NCI-H526 (cell line): ENCODE data around the gene OTULIN.

Experiments used
- DNase-seq, 2 experiments: peaks; one replicate each; lab custom pipeline; 2025; lab: John Stamatoyannopoulos, UW

OTULIN gene

DNA sequence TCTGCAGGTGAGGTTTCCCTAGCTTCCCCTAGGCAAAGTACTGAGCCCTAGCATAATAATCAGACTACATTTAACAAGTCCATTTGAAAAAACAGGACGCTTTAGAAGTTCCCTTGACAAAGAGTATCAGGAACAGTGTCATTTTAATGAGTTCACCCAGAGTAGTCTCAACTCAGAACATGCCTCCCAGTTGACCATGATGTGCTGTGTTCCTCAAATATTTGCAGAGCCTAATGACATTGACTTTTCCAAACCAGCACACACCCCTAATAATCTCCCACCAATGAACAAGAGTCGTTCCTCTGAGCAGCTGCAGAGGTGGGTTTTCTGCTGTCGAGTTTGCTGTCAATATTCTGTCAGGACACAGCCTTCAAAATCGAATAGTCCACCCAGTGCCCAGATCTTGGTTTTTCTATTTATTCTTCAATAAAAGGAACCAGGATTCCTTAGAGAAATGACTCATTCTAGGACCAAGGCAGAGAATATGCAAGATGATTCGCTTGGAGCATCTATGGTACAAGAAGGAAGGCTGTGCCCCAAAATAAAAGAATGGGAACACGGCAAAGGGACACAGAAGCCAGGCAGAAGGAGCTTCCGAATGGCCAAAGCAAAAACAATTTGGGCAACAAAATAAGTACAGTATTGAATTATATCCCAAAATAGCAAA, 57.6 kb downstream of the OTULIN start:
- no peak for DNase-seq

DNA sequence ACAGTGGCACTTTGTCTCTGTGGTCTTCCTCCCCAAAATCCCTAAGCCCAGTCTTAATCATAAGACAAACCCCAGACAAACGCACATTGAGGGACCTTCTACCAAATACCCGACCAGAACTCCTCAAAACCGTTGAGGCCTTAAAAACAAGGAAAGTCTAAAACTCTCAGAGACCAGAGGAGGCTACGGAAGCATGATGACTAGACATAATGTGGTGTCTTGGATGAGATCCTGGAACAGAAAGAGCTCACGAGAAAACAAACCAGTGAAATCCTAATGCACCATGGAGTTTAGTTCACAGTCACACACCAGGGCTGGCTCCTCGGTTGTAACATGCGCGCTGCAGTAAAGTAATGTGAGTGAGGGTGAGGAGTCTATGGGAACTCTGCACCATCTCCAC, 58.4 kb downstream of the OTULIN start:
- no peak for DNase-seq

DNA sequence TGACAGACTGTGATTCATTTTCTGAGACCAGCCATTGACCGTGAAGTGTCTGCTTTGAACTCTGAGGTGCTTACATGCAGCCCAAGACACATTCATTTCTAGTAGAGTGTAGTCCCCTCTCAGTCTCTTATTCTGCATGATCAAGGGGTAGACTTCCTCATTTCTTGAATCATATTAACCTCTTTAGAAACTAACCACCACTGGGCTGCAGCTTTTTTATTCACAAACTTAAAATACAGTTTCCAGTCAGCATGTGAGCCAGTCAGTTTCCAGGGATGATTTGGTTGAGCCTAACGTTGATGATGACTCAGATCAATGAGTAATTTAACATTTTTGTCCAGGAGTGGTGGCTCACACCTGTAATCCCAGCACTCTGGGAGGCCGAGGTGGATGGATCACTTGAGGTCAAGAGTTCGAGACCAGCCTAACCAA, 59.2 kb downstream of the OTULIN start:
- DNase-seq, result no peak

DNA sequence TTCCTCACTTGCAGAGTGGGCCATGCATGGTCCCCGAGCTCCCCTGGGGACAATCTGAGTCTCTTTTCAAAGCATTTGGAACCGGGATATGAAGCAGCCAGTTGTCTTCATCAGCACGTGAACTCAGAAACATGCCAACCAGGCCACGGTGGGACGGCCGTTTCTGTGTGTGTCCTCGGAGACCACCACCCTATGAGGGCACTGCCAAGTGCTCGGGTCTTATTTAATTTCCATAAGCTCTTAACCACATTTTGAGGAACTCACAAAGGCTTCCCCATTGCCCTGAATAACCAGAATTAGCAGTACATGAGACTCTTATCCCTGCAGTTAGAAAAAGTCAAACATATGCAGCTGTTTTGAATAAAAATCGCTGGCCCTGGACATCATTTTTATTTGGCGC, 60.1 kb downstream of the OTULIN start:
- no peak for DNase-seq

DNA sequence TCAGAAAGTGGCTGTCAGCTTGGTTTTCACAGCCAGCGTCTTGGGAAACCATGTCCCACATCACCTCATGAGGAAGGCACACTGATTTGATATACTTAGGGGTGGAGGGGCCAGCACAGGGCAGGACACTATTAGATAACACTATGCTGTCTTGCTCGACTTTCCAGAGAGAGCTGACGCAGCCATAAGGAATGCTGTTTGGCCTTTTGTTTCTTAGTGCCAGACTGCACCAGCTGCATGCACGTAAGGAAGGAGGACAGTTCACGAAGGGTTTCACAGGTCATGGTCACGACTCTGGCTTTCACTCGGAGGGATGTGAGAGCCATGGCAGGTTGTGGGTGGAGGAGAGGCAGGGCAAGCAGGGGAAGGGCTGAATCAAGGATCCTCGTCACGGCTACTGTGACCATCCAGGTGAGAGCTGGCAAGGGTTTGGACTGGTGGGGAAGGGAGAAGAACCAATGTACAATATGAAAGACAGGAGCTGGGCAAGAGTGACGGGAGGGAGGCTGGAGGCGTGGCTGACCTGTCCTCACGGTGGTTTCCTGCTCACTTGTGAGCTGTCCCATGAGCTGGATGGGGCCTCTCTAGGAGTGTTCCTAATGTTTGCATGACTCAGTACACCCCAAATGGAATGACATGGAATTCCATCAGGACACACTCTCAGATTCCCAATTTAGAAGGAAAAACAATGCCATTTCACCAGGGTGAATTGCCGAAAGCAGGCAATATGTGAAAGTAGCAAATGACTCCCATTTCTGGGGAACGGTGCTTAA, 61.7 kb downstream of the OTULIN start:
- no peak for DNase-seq

DNA sequence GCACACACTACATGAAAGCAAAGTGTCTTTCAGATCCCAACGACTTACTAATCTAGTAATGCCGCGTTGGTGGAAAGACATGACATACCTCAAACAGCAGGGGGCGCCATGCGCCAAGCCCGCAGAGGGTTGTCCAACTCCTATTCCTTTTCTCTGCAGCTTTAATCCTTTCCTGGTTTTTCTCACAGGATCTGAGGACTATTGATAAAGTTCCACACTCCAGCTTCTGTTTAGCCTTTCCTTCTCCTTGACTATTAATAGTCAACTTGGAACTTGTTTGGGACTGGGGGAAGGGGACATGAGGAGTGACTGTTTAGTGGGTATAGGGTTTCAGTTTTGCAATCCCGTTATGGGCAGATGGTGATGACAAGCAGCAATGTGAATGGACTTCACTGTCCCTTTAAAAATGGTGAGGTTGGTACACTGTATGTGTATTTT, 62.9 kb downstream of the OTULIN start:
- peak; percentile 46 to 84 for DNase-seq

DNA sequence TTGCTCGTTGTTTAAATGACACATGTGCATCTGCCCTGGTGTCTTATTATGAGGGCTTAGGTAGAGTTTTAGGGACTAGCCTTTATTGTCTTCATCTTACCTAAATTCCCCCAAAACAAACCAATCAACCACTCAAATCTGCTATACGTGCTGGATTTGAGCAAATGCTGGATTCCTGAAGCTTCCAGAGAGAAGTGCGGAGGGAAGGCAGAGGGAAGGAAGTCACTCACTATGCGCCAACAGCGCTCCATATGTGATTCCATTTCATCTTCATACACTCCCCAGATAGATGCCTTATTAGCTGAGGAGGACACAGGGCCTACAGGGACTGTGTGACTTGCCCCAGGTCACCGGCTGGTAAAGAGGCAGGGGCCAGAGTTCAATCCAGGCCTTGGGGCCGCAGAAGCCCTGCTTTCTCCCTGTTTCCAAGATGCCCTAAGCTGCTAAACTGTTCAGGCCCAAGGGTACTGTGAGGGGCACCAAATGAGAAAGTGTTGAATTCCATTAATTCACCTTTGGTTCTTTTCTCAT, 63.5 kb downstream of the OTULIN start:
- no peak for DNase-seq

DNA sequence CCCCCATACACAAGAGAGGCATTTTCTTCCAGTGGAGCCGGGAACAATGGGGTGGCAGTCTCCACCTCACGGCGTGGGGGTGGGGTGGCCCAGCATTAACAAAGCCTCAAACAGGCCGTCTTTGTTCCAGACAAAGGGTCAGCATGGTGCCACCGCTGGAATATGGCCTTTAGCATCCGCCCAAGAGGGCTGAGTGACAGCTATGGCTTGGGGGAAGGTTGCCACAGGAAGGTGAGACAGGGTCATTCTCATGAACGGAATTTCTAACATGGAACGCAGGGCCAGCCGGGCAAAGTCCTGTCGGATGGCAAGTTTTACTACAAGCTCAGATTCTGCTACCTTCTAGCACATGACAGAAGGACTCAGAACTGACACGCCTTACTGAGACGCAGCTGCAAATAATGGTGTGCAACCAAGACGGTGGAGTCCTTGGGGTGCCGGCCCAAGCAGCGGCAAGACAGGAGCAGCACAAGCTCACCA, 64.0 kb downstream of the OTULIN start:
- DNase-seq, result no peak

DNA sequence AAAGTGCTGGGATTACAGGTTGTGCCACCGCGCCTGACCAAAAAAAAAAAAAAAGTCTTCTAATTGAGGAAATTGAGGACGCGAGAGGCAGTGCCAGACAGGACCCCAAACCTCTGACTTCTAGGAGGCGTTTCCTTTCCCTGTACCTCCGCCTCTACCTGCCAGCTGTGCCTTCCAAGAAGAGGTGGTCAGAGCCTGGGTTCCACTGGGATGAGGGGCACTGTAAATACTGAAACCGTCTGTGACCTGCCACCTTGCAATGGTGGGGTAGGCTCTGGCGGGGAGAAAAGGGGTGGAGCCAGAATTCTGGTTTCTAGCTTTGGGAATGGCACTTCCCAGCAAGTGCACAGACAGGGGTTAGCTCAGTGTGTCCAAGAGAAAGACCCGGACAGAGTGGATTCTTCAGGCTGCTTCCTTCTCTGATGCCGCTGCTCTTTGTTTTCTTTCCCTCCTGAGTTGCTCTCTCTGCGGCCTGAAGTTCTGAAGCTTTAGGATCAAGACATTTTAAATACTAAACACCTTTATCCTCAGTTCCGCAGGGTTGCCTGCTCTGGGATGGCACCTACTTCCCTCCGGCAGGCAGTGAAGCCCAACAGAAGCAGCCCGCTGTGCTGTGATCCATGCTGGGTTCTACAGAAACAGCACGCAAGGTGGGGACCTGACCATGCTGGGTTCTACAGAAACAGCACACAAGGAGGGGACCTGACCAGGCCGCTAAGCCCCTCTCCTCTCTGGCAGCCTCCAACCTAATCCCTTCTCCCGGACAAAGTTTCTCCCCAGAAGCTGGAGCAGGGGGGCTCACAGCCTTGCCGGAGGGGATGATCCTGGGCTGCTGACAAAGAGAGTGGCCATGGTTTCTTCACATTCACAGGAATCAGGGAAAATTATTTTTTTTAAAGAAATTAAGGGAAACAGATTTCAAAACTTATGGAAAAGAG, 65.2 kb downstream of the OTULIN start:
- DNase-seq, result no peak

DNA sequence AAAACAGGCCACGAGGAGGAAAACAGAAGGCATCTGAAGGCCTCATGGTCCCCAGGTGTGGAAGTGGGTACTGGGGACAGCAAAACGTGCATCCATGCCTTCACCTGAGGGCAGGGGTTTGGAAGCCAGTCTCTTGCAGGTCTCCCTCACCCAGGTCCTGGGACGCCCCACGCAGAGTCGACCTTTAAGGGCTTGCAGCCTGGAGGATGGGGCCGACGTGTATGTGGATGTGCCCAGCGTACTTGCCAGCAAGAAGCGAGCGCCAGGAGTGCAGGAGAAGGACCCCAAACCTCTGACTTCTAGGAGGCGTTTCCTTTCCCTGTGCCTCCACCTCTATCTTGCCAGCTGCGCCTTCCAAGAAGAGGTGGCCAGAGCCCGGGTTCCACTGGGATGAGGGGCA, 65.9 kb downstream of the OTULIN start:
- DNase-seq, result no peak

DNA sequence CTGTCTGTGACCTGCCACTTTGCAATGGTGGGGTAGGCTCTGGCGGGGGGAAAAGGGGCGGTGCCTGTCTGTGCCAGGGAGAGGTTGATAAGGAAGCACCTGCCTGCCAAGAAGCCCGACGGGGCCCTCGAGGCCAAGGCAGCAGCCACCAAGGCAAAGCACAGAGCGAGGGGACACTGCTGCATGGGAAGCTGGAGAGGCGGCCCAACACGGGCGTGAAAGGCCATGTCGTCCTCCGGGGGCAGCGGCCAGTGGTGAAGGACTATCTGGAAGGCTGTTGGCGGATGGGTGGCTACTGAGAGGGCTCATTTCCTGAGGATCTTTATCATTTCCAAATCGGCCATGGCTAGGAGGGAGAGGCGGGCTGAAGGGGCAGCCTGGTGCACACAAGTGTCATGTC, 66.4 kb downstream of the OTULIN start:
- DNase-seq, result no peak

DNA sequence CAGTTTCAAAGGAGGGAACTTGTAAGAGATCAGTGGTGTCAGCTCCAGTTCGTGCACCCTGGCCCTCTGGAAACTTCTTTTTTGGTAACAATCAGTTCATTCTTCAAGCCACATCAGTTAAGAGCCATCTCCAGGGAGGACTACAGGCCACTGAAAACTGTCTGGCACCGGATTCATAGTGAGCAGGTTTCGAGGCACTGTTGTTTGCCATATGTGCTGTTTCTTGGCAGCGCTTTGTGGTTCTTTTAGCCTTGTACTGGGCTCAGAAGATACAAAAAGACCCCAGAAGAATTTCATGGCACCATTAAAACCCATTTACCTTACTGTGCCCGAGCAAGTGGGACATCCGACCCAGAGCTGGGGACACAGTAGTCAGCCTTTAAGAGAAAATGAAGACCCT, 68.5 kb downstream of the OTULIN start:
- DNase-seq, result no peak

DNA sequence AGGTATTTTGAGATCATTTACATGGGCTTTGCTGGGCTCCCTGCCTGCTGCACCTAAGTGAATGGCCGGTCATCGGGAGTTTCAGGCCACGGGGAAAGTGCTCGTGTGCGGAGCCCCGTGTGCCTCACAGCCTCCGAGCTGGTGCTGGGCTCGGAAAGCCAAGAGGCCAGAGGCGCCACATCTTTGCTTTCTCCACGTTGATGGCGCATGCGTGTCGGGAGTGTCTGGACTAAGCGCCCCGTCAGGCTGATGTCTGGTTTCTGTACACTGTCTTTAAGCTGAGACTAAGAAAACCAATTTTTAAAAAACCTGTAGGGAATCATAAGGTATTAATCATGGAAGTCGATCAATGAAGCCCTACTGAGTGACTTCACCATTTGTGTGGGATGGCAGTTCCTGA, 69.1 kb downstream of the OTULIN start:
- no peak for DNase-seq

DNA sequence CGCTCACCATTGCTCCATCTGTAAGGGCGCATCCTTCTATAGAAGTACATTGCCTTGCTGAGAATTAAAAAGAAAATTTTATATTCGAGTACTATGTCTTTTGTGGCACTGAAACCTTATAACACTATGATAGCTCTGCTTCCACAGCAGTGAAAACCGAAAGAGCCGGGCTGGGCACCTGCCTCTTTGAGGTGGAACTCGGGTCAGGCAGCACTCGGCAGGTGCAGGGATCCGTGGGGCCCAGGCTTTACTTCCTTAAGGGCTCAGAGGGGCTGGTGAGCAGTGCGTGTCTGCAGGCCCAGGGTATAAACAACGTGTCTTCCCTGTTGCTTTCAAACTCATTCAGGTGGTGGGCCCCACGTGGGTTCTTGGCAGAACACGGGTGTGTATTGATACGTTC, 69.9 kb downstream of the OTULIN start:
- DNase-seq, result no peak

DNA sequence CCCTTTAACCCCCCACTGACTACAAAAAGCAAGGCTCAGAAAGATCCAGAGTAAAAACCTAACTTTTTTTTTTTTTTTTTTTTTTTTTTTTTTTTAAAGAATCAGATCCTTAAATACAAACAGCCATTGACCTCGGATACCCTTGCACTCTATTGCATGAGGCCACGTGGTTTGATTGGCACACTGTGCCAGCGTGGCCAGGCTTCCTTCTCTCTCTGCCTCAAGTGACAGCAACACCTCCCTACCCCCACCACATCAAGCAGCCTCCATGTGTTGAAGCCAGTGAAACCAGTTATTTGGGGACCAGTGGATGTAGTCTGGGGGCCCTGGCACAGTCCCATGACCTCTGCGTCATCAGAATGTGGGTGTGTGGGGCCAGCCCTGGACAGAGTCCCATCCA, 71.4 kb downstream of the OTULIN start:
- DNase-seq, result no peak

DNA sequence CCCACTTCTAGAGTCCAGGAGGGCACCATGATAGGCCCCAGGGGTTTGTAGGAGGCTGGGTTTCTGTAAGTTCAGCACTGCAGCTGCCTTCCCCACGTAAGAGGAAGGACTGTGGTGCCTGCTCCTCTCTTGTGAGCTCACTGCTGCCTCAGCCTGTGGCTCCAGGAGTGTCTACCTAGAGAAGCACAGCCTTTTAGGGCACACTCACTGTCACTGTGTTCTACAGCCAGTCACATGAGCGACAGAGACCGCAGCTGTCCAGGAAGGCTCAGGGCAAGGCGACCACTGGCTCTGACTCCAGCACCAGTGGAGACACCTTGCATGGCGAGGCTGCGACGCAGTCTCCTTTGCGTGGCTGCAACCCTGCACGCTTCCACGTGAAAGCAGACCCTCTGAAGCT, 72.8 kb downstream of the OTULIN start:
- DNase-seq, result no peak

DNA sequence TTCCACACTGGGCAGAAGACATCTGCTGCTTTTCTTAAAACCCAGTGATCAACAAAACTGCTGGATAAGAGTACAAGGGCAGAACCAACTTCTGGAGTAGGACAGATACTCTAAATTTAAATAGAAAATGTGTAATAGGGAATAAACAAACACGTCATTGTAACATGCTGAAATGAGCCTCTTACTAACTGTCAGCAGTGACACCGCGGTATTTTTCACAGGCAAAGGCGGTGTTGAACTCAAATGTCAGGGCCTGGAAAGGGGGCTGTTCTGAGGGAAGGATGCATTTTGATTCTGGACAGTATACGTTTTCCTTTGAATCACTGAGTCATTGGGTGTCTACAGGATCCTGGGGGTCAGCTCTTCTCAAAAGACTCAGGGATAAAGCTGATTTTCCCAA, 73.5 kb downstream of the OTULIN start:
- no peak for DNase-seq

DNA sequence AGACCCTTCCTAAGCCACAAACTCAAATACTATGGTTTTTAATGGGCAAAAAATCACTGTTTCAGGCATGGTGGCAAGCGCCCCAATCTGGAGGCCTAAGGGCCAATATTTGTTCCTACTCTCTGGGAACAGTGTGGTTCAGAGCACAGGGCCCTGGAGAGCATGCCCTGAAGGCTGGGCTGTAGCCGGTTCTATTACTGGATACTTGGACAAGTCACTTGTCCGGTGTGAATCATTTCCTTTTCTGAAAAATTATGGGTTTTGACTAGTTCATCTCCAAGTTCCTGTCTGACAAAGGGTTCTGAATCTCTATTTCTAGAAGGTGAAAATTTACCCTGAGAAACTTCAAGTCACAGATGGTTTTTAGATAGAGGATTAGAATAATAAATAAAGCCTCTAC, 75.0 kb downstream of the OTULIN start:
- DNase-seq, result no peak

DNA sequence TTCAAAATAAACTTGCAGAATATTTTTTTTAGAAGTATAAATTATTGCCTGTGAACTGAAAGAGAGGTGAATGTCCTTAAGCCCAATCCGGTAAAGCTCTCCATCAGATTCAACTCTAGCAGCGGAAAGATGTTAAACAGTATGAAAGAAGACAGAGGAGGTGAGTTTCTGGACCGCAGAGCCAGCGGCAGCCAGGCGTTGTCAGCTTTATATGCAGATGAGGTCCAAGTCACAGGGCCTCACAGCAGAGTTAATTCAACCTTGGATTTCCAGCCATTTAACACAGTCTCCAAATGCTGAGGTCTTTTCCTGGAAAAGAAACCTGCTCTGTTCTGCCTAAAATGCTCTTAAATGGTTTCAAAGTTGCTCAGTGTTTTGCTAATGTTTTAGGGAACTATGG, 75.5 kb downstream of the OTULIN start:
- DNase-seq, result no peak

DNA sequence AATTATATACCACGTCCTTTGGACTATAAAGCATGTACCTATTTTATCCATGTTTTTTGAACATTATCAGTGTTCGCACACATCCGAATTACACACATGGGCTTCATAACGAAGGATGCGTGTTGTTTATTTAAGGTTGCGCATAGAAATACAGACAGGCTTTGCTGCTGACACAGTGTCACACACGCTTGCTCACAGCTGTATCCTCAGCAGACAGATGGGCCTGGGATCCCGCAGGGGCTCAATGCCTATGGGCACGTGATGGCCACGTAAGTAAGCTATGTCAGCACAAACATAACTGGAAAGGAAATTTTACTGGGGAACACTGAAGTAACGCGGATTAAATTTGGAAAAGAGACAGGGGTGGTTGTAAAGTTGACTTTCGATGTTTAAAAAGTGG, 76.6 kb downstream of the OTULIN start:
- DNase-seq, result no peak

DNA sequence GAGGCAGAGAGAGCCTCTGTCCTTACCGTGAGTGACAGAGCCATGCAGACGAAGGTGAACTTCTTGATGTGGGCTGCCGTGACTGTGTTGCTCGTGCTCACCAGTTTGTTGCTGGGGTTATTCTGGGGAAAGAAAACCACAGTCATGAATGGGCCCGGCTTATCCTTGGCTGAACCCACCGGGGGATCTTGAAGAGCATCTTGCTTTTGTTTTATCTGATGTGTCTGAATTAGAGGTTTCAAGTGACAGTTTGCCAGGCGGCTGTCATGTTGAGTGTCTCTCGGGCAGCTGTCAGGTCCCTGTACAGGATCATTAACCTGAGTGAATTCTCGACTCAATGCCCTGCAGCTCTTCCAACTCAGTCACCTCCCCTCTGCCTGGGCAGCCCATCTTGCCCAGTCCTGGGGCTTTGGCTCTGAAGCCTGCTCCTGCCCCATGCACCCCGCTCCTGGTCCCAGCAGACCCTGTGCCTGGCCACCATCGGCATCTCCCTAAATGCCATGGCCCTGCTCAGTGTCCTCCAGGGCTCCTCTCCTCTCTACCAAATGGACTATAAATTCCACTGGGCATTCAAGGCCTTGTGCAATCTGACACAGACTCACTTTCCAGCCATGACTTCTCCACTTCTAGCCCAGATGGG, 77.4 kb downstream of the OTULIN start:
- no peak for DNase-seq

DNA sequence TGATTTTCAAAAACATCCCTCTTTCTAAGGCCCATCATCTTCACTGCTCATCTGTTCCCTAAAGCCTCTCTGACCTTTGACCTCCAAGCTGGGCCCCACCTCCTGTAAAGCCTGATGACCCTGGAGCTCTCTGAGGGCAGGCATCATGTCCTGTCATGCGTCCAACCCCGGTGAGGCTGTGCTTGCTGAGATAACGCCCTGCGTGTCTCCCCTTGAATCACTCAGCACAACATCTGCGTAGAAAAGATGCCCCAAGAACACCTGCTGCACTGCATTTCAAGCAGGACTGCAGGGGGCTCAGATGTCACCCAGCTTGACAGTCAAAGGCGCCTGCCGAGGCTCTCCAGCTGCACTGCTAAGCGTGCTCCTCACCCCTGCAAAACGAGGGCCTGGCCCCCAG, 78.0 kb downstream of the OTULIN start:
- DNase-seq, result no peak
